NCI-H82 (cell line): ENCODE data around the gene TNNI3.
"Not testable (repeated sequence)": the region's sequence is repeated elsewhere in the genome, so short reads cannot be mapped to it uniquely, and the experiment has no call there.

Source experiments
- DNase-seq: peaks from one replicate; lab custom pipeline; 2025; lab: John Stamatoyannopoulos, UW

TNNI3 gene

DNA sequence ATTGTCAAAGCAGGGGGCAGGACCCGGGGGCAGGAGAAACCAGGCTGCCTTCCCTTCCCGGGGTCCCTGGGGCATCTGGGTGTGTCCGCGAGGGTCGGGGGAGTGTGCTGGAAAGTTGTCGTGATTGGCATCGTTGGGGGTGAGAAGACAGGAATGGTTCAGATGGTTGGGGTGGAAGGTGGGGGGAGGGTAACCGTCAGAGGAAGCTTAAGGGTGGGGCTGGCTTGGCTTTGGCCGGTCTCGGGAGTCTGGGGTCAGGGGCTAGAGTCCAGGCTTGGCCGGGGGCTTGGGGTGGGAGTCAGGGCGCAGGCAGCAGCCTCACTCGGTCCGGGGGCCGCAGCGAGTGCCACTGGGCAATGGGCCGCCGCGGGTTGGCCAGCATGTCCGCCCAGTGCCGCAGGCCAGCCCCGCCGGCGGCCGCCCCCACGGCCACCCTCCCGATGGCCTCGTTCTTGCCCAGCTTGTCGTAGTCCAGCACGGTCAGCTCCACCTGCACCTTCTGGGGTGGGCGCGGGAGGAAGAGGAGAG lies 15.7 kb upstream of the TNNI3 start:
- DNase-seq = no peak

DNA sequence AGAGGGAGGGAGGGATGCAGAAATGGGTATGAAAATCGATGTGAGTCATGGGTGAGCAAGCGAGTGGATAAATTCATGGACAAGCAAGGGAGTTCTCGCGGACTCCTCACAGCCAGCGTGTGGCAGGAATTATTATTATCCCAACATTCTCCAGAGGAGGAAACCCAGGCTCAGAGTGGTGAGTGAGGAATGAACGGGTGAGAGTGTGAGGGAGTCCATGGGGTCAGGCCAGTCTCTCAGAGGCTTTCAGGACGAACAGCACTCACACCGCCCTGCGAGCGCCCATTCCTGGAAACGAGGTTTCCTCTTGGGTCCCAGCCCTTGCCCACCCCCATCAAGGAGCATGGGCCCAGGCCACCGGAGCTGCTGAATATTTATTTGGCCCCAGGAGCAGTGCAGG lies 15.2 kb upstream of the TNNI3 start:
- DNase-seq = no peak

DNA sequence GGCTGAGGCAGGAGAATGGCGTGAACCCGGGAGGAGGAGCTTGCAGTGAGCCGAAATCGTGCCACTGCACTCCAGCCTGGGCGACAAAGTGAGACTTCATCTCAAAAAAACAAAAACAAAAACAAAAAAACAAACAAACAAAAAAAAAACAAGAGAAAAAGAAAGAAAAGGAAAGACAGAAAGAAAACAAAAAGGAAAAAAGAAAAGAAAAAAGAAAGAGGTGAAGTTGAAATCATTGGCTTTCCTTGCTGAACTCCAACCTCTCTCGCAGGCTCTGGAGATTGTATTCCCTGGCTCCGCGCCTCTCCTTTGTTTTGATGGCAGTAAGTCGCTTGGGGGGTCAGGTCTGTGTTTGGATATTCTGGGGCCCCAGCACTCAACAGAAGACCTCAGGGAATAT lies 14.8 kb upstream of the TNNI3 start:
- DNase-seq = not testable (repeated sequence)

DNA sequence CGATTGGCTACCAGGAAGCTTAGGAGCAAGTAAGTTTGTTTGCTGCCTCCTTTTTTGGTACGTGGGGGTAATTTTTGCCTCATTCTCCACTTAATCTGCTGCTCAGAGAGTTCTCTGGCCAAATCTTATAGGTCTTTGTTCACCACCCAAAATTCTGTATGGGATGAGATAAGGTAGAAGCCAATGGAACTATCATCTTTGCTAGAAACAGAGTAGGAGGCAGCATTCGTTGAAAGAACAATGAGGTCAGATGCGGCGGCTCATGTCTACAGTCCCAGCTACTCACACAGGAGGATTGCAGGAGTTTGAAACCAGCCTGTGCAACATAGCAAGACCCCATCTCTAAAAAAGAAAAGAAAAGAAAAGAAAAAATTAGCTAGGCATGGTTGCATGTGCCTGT lies 13.9 kb upstream of the TNNI3 start:
- DNase-seq = no peak

DNA sequence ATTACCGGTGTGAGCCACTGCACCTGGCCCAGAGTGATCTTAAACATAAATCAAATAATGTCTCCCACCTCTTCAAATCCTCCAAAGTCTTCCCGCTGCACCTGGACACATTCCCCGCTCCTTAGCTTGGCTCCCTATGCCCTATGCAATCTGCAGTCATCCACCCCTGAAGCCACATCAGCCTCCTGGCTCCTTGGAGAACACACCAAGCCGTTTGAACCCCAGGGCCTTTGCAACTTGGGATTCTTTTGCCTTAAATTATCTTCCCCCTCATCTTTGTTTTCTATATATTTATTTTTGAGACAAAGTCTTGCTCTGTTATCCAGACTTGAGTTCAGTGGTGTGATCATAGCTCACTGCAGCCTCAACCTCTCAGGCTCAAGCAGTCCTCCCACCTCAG lies 11.6 kb upstream of the TNNI3 start:
- no peak for DNase-seq

DNA sequence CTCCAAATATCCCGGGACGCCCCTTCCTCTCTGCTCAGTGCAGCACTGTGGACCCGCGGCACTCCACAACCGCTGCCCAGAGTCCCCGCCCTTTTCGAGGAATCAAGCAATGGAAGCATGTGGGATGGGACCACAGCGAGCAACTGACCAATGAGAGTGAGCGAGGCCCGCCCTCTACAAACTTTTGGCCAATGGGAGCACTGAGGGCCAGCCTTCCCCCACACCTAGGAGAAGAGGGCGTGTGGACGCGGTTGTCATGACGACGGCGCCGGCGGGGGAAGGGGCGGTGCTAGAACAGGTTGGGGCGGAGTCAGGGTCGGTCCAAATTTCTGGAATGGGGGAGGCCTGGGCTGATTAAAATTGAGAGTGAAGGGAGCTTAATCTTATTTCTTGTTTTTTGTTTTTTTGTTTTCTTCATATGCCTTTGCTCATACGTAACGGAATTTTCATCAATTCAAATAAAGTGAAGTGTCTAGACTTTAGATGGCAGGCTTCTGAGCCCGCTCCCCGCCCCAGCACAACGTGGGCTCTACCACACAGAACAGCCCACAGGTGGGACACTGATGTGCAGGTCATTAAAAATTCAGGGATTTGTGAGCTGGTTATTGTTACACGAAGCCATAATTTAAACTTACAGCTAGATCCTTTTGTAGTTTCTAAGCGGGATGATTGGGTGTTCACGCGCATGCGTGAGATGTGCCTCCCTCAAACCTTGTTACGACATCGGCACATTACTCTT lies 9.2 kb upstream of the TNNI3 start, which contains the start of gene DNAAF3:
DNAAF3 (minus strand) TSS at position 84 of the 739 bp plus-strand sequence. CDS start 200 bp downstream, outside the sequence.
- DNase-seq = peak; percentile 99

DNA sequence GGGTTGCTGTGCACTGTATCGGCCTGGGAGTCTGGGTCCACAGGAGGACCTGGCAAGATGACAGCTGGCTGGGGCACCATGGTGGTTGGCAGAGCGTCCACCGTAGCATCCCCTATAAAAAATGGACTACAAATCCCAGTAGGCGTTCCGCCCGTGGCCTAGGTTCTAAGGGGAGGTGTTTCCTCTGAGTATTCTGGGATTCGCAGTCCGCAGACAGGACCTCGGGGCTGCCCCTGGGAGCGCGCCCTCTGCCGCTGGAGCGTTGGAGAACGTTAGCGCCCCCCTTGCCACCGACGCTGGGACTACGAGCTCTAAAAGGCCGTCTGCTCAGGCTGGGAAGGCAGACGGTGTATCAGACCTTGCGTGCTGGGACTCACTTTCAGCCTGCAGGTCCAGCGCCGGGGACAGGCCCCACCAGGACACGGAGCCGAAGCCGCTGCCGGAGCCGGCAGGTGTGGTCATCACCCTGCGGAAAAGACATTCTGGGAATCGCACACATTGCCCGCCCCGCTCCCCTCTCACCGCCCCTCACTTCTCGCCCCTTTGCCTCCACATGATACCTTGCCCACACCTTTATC lies 8.5 kb upstream of the TNNI3 start:
- peak; percentile 94 for DNase-seq

DNA sequence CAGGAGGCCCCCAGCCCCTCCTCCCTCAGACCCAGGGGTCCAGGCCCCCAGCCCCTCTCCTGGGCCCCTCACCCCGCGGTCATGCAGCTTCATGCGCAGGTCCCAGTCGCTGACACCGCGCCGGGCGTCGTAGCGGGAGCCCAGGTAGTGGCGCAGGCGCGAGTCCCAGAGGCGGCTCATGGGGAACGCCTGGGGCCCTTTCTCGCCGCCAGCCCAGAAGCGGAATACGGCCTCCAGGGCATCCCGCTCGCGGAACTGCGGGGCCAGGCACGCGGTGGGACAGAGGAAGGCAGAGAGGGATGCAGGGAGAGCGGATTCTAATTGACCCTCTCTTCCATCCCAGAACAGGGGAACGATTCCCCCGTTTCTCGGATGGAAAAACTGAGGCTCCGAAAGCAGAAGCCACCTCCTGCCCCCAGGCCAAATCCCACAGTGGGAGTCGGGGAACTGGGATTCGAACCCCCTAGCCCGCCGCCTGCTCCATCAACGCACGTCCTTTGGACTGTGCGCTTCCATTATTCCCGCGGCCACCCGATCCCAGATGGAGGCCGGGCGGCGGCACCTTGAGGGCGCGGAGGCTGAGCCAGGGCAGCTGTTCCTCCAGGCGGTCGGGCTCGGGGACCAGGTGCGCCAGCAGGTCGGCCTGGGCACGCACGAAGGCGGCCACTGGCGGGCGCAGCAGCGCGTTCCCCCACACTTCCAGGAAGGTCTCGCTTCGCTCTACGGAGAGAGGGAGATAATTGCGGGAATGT lies 4.2 kb upstream of the TNNI3 start:
- peak; percentile 40 for DNase-seq

DNA sequence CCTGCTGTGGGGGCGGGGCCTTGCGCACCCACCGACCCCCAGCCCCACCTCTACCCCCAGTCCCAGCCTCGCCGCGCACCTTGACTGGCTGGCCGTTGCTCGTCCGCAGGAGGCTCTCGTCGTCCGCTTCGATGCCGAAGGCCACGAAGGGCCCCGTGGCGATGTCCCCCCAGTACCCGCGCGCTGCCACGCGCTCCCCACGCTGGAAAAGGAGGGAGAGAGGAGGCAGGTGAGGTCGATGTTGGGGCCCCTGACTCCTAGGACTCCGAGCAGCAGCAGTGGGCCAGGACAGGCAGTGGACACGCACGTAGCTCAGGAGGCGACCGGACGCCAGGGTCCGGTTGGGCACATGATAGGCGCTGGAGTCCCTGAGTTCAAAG lies 3.4 kb upstream of the TNNI3 start:
- DNase-seq = no peak

DNA sequence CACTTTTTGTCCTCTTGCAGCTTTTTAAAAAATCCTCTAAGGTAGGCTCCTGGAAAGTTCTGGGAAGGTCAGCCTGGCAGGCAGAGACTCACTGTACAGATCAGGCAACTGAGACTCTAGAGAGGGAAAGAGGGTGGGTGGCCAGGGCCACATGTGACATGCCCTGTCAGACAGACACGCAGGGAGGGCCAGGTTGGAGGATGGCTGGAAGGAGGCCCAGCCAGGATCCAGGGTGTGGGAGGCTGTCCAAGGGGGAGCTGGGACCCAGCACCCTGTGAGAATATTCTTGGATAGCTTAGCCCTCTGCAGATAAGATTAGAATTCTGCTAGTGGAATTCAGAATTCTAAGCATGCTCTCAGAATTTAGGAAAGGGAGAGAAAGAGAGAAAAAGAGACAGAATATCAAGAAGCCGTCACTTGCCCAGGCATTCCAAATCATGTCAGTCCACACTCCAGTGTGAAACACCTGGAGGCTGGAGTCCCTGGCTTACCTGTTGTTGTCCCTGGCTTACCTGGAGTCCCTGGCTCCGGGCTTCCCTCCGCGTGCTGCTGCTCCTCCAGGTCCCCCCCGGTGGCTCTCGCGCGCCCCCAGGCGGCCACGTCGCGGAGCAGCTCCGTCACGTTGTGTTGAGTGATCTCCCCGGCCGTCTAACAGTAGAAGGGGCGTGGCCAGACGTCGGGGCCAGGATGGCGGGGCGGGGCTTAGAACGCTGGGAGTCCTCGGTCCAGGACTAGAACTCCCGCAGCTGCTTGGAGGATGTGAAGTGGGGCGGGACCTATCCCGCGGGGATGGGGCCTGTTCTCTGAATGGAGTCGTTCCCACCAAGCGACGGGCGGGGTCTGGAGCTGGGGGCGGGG lies 2.8 kb upstream of the TNNI3 start:
- DNase-seq = peak; percentile 98

DNA sequence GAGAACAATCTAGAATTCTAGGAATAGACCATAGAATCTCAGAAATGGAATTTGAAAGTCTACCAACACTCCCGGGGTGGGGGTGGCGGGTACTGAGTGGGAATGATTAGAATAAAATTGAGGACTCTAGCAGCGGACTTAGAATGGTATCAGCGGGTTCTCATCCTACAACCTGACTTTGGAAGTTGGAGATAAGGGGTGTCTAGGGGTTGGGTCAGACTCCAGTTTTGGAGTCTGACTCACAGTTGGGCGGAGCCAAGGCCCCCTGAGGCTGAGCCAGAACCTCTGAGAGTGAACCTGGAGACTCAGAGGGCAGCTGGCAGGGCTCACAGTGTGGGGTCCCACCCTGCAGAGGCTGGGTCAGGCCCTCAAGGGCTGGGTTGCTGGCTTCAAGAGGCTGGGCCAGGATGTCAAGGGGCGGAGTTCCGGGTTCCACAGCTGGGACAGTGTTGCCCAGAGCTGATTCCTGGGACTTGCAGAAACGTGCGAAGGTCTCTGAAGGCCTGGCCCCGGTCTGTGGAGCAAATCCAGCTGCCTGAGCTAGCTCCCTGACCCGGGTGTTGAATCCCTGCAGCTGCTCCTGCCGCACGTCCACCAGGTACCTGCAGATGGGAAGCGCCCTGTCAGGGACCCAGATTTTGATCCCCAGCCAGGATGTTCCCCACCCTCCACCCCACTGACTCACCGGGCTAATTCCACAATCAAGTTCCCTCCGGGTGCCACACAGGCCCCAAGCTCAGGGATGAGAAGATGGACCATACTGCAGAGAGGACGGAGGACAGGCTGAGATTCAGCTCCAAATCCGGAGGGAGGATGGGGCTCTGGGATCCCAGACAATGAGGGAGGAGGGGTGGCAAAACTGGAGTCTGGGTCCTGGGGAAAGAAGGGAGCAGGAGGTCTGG lies 1.6 kb upstream of the TNNI3 start:
- no peak for DNase-seq

DNA sequence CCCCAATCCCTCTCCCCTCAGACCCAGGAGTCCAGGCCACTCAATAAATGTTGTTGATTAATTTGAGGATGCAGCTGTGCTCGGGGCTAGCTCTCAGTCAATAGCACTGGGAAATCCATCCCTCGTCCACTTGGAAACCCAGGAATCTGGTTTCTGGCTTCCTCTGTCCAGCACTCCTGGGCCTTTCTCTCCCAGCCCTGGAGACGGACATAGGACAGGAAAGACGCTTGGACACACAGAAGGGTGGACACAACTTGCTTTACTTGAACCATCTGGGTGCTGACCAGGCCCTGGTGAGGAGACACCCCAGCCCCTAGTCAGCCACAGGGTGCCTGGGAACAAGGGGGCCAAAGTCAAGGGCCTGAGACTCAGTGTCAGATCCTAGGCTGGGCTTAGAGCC lies 891 bp upstream of the TNNI3 start:
- DNase-seq = no peak

DNA sequence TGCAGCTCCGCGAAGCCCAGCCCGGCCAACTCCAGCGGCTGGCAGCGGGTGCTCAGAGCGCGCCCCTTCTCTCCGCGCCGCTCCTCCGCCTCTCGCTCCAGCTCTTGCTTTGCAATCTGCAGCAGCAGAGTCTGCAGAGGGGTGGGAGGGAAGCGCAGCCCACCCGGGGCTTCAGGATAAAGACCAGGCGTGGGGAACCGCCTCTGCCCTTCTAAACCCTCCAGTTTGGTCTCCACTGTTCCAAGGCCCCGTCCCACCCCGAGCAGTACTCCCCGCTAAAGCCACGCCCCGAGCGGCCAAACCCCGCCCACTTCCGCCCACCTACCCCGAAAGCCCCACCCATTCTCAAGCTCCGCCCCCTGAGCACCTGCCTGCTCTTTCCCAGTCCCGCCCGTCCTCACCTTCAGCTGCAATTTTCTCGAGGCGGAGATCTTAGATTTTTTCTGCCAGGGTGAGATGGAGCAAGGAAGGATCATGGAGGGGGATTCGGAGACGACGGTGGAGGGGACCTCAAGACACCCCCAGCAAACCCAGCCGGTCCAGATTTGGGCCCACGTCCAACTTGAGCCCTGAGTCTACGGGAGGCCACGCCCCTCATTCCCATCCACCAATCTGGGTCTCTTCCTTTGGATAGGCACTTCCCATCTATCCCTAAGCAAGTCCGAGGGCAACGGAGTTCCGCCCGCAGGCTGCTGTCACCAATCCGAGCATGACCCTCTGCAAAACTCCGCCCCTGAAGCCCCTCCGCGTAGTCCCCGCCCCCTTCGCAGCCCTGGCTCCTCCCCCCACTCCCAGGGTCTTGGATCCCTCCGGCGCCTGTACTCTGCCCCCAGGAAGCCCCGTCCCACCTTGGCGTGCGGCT lies 1.1 kb downstream of the TNNI3 start:
- DNase-seq = peak; percentile 98

DNA sequence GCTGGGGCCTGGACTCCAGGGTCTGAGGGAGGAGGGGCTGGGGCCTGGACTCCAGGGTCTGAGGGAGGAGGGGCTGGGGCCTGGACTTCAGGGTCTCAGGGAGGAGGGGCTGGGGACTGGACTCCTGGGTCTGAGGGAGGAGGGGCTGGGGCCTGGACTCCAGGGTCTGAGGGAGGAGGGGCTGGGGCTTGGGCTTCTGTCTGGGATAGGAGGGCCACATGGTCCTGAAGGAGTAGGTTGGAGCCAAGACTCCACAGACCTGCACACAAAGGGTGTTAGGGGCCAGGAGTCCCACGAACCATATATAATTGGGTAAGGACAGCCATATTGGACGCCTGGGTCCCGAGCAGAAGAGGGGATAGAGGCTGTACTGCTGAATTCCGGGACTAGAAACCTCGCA lies 1.7 kb downstream of the TNNI3 start:
- DNase-seq = not testable (repeated sequence)

DNA sequence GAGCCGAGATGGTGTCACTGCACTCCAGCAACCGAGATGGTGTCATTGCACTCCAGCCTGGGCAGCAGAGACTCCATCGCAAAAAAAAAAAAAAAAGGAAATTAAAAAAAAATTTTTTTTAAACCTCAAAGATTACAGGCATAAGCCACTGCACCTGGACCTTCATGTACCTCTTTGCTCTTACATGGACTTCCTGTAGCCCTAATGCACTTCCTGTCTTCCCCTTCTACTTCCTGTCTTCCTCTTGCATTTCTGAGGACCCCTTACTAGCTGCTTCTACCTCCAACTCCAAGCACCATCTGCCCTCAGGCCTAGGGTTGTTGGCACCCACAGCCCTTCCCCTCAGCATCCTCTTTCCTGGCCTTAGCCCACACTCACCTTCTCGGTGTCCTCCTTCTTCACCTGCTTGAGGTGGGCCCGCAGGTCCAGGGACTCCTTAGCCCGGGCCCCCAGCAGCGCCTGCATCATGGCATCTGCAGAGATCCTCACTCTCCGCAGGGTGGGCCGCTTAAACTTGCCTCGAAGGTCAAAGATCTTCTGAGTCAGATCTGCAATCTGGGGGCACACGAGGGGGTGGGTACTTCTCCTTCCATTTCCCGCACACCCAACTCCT lies 3.8 kb downstream of the TNNI3 start:
- DNase-seq = no peak

DNA sequence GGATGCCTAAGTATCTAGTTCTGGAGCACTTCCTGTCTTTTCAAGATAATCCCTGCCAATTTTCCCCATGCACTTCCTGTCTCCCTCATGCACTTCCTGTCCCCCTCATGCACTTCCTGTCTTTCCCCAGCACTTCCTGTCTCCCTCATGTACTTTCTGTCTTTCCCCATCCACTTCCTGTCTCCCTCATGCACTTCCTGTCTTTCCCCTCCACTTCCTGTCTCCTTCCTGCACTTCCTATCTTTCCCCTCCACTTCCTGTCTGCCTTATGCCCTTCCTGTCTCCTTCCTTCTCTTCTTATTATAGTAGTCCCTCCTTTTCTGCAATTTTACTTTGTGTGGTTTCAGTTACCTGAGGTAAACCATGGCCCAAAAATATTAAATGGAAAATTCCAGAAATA lies 5.5 kb downstream of the TNNI3 start:
- peak; percentile 68 for DNase-seq

DNA sequence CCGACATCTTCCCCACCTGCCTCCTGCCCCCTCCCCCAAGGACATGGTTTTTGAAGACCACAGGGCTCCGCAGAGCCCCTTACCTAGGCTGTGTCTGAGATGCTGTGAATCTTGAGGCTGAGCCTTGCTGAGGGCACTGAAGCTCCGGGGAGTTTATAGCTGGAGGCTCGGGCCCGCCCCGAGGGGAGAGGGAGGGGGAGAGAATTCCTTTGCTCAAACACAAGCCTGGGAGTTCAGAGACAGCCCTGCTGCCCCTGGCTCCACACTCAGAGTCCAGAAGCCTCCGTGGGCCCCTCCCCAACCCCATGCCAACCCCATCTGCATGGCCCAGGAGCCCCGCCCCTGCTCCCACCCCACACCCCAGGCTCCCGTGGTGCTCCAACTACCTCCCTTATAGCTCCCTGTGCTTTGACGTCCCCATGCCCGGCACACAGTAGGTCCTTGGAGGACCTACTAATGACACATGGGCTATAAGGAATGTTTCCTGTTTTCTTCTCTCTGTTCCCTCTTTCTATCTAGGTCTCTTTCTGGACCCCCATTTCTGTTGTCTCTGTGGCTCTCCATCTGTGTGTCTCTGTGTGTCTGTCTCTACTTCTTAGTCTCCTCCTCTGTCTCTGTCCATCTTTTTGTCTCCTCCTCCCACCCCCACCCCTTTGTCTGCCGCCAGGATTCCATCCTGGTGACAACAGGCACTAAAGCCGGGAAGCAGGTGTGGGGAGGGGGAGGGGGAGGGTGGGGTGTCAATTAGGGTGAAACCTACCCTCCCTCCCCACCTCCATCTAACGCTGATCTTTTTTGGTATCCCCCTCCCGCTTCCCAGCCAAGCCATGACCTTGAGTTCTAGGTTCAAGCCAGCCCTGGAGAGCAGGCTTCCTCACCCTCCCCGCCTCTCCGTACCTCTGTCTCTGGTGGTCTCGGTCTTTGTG lies 8.2 kb downstream of the TNNI3 start, which contains the start of gene TNNT1:
TNNT1 (minus strand) TSS at position 129 of the 926 bp plus-strand sequence. CDS start 2,049 bp downstream, outside the sequence.
- peak; percentile 55 for DNase-seq
